ENCODE data around the gene CCDC38.
A peak's percentile ranks its signal among the peaks of the same experiment; 100 is the strongest.

CCDC38 gene

GRCh38 chr12:95874452-95874851, 68.0 kb downstream of the CCDC38 start:
- no peak overlapping the region for H3K4me3 ChIP-seq (ENCODE audit: low read depth, low read length)
- TF ChIP-seq, protein P1, sequence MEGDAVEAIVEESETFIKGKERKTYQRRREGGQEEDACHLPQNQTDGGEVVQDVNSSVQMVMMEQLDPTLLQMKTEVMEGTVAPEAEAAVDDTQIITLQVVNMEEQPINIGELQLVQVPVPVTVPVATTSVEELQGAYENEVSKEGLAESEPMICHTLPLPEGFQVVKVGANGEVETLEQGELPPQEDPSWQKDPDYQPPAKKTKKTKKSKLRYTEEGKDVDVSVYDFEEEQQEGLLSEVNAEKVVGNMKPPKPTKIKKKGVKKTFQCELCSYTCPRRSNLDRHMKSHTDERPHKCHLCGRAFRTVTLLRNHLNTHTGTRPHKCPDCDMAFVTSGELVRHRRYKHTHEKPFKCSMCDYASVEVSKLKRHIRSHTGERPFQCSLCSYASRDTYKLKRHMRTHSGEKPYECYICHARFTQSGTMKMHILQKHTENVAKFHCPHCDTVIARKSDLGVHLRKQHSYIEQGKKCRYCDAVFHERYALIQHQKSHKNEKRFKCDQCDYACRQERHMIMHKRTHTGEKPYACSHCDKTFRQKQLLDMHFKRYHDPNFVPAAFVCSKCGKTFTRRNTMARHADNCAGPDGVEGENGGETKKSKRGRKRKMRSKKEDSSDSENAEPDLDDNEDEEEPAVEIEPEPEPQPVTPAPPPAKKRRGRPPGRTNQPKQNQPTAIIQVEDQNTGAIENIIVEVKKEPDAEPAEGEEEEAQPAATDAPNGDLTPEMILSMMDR (IDR thresholded peaks at IDR 0.05; ENCODE audit: borderline replicate concordance, insufficient read depth, low read depth, low read length): no peak

DNA sequence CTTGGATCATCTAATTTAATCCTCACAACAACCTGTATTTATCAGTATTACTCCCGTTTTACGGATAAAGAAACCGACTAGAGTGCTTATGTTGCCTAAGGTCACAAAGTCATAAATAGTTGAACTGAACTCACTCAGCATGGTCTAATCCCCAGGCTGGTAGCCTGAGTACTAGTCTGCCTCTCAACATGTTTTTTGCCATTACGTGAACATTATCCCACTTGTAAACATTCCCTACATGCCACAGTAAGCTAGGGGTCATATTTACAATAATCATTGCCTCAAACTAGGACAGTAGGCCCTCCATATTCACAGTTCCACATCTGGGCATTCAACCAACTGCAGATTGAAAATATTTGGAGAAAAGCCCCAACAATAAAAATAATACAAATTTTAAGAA, 71.5 kb downstream of the CCDC38 start:
- H3K4me3 ChIP-seq (ENCODE audit: low read depth, low read length): no peak overlapping the region
- TF ChIP-seq, protein P1 (IDR thresholded peaks at IDR 0.05; ENCODE audit: borderline replicate concordance, insufficient read depth, low read depth, low read length): no peak

GRCh38 chr12:95863337-95863736, 79.1 kb downstream of the CCDC38 start:
- TF ChIP-seq, protein P1 (IDR thresholded peaks at IDR 0.05; ENCODE audit: borderline replicate concordance, insufficient read depth, low read depth, low read length): no peak
- no peak overlapping the region for H3K4me3 ChIP-seq (ENCODE audit: low read depth, low read length)

- no peak overlapping the region for H3K4me3 ChIP-seq (ENCODE audit: low read depth, low read length)
- TF ChIP-seq, protein P1 (IDR thresholded peaks at IDR 0.05; ENCODE audit: borderline replicate concordance, insufficient read depth, low read depth, low read length): no peak
Observed at GRCh38 chr12:95862038-95862437, 80.4 kb downstream of the CCDC38 start.

DNA sequence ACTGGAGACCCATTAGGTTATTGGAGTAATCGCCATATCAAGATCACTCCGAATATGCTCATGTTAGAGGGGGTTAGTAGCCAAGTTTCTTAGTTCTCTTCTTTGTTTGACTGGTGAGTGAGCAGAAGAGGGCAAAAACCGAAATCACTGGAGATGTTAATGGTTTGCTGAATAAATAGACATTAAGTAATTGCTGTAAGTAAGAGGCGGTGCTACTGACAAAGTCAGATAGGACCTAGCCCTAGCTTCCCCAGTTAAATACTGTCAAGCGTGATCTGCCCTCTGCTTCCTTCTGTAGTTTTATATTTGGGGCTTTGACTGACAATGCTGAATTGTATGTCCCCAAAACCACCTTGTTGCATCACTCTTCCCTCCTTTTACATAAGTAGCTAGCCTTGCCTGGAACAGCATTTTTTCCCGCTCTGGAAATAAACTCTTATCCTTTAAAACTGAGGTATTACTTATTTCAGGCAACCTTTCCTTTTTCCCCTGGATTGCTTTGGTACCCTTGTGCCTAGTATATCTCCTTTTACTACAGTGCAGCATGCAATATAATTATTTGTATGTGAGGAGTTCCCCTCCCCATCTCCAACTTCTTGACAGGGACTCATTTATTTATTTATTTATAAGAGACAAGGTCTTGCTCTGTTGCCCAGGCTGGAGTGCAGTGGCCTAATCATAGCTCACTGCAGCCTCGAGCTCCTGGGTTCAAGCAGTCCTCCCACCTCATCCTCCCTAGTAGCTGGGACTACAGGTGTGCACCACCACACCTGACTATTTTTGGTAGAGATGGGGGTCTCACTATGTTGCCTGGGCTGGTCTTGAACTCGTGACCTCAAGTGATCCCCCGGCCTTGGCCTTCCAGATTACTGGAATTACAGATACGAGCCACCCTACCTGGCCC, 82.2 kb downstream of the CCDC38 start:
- TF ChIP-seq, protein P1 (IDR thresholded peaks at IDR 0.05; ENCODE audit: borderline replicate concordance, insufficient read depth, low read depth, low read length): no peak
- peak overlapping the region; percentile 68 for H3K4me3 ChIP-seq (ENCODE audit: low read depth, low read length)

DNA sequence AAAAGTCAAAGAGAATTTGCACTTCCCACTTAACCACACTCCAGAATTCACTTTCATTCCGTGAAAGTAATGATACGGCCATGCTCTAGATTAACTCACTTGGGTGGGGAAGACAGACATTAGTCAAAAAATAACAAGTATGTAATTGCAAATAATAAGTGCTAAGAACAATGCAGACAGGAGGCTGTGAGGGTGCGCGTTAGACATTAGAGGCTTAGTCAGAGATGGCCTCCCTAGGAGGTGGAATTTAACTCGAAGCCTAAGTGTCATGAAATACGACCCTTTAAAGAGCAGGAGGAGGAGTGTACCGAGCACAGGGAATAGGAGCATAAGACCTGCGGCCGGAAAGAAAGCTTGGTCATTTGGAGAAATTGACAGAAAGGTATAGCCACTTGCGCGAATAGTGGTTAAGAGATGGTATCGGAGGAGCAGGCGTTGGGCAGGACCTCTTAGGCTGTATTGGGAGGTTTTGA, 83.0 kb downstream of the CCDC38 start:
- TF ChIP-seq, protein P1 (IDR thresholded peaks at IDR 0.05; ENCODE audit: borderline replicate concordance, insufficient read depth, low read depth, low read length): no peak
- peak overlapping the region; percentile 68 for H3K4me3 ChIP-seq (ENCODE audit: low read depth, low read length)
